Measurements from ENCODE around the gene TTYH1.

TTYH1 gene

GRCh38 chr19:54424660-54425381 lies 9.6 kb downstream of the TTYH1 start:
- DNase-seq: no peak

- no peak for DNase-seq
Observed at GRCh38 chr19:54425382-54425723, 10.1 kb downstream of the TTYH1 start.

- no peak for DNase-seq
Observed at GRCh38 chr19:54426291-54426931, 11.1 kb downstream of the TTYH1 start.

- no peak for DNase-seq
Observed at GRCh38 chr19:54427586-54427985, 12.3 kb downstream of the TTYH1 start.

GRCh38 chr19:54428323-54429175 lies 13.3 kb downstream of the TTYH1 start:
- DNase-seq: no peak

- DNase-seq: no peak
Observed at GRCh38 chr19:54429176-54429495, 13.9 kb downstream of the TTYH1 start.

GRCh38 chr19:54429545-54430227 lies 14.4 kb downstream of the TTYH1 start:
- no peak for DNase-seq

GRCh38 chr19:54430306-54431254 lies 15.3 kb downstream of the TTYH1 start:
- DNase-seq: no peak

GRCh38 chr19:54431255-54431838 lies 16.1 kb downstream of the TTYH1 start:
- no peak for DNase-seq

GRCh38 chr19:54432144-54432738 lies 17.0 kb downstream of the TTYH1 start:
- DNase-seq: no peak

GRCh38 chr19:54433697-54434096 lies 18.4 kb downstream of the TTYH1 start:
- DNase-seq: no peak

- no peak for DNase-seq
Observed at GRCh38 chr19:54434112-54434872, 19.0 kb downstream of the TTYH1 start.

GRCh38 chr19:54434873-54435214 lies 19.6 kb downstream of the TTYH1 start:
- DNase-seq: no peak

GRCh38 chr19:54435551-54436016 lies 20.3 kb downstream of the TTYH1 start:
- no peak for DNase-seq

GRCh38 chr19:54436031-54436523 lies 20.8 kb downstream of the TTYH1 start:
- no peak for DNase-seq

- no peak for DNase-seq
Observed at GRCh38 chr19:54436628-54437252, 21.5 kb downstream of the TTYH1 start.

GRCh38 chr19:54439174-54439851 lies 24.0 kb downstream of the TTYH1 start:
- no peak for DNase-seq

GRCh38 chr19:54440641-54441040 lies 25.4 kb downstream of the TTYH1 start:
- DNase-seq: no peak

GRCh38 chr19:54444737-54445136 lies 29.5 kb downstream of the TTYH1 start:
- DNase-seq: no peak
